ENCODE data around the gene RDH8. TPM values are rescaled to one million over a fixed set of nuclear protein-coding genes. Genes with fewer than 3 reads are reported as not detected.
"Not testable (repeated sequence)": the region's sequence is repeated elsewhere in the genome, so short reads cannot be mapped to it uniquely, and the experiment has no call there.

Gene RDH8
- total RNA-seq, 1 experiment from 2014 or later: not detected

- in situ Hi-C loops (cut with HindIII; ENCODE audit: low pct_unique_long_range_greater_than_20kb, low sequenced_read_pairs): not testable (repeated sequence)
These were observed 9.8 kb downstream of the RDH8 start for GRCh38 chr19:10023096-10023495.

GRCh38 chr19:10026744-10027143 is 13.5 kb downstream of the RDH8 start:
- in situ Hi-C loops (cut with HindIII; ENCODE audit: low pct_unique_long_range_greater_than_20kb, low sequenced_read_pairs): no loop called here
- no peak for DNase-seq (ENCODE audit: low read depth)

More at GRCh38 chr19:10023096-10023495, 9.8 kb downstream of the RDH8 start:
- not testable (repeated sequence) for DNase-seq (ENCODE audit: low read depth)

- peak; percentile 81 for DNase-seq (ENCODE audit: low read depth)
- in situ Hi-C loops (cut with HindIII; ENCODE audit: low pct_unique_long_range_greater_than_20kb, low sequenced_read_pairs): no loop called here
These were observed 14.1 kb downstream of the RDH8 start for GRCh38 chr19:10027158-10027997.

GRCh38 chr19:10033614-10034013 is 20.3 kb downstream of the RDH8 start:
- DNase-seq (ENCODE audit: low read depth): no peak
- in situ Hi-C loops (cut with HindIII; ENCODE audit: low pct_unique_long_range_greater_than_20kb, low sequenced_read_pairs): no loop called here

DNA sequence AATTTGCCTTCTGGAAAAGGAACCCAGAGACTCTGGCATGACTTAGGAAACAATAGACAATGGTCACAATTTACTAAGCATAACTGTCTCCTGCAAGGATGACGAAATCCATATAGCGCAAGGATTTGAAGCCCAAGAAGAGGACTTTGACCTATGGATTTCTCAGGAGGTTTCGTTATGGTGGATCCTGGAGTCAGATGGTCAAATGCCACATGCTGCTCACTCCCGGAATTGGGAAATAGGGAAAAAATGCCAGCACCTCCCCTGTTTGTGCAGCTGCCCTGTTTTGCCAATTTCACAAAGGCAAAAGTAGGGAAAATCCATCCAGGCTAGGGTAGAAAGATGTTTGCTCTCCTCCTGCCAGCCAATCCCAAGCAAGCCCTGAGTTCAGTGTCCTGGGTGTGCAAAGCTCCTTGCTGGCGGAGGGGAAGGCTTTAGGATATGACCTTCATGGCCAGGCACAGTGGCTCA is 23.4 kb downstream of the RDH8 start:
- DNase-seq (ENCODE audit: low read depth): no peak
- in situ Hi-C loops (cut with HindIII; ENCODE audit: low pct_unique_long_range_greater_than_20kb, low sequenced_read_pairs): no loop called here

- in situ Hi-C loops (cut with HindIII; ENCODE audit: low pct_unique_long_range_greater_than_20kb, low sequenced_read_pairs): no loop called here
- DNase-seq (ENCODE audit: low read depth): no peak
These were observed 24.1 kb downstream of the RDH8 start for GRCh38 chr19:10037367-10037766.

- in situ Hi-C loops (cut with HindIII; ENCODE audit: low pct_unique_long_range_greater_than_20kb, low sequenced_read_pairs): no loop called here
- no peak for DNase-seq (ENCODE audit: low read depth)
These were observed 24.5 kb downstream of the RDH8 start for GRCh38 chr19:10037809-10038208.

DNA sequence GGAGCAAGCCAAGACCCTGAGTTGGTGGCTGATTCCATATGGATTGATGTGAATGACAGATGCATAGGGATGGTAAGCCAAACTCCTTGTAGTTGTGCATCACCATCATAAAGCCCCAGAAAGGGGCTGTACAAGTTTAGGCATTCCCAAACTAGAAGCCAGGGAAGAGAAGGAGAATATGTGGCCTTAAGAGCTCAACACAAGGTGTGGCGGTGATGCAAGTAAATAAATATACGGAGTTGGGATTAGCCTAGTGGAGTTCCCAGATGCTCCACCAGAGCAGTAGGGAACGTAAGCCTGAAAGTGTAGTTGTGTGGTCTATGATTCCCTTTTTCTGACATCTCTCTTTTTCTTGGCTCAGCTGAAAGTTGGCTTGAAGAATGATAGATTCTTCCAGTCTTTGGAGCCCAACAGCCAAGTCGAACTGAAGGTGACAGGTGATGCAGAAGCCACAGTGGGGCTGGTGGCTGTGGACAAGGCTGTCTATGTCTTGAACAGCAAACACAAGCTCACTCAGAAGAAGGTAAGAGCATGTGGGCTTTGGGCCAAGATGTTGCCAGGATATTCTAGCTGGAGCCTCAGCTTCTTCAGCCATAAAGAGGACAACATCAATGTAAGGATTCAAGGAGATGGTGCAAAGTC is 30.1 kb downstream of the RDH8 start:
- in situ Hi-C loops (cut with HindIII; ENCODE audit: low pct_unique_long_range_greater_than_20kb, low sequenced_read_pairs): no loop called here

GRCh38 chr19:10044390-10044789 is 31.1 kb downstream of the RDH8 start:
- in situ Hi-C loops (cut with HindIII; ENCODE audit: low pct_unique_long_range_greater_than_20kb, low sequenced_read_pairs): no loop called here
- no peak for DNase-seq (ENCODE audit: low read depth)

More for the DNA sequence above, 30.1 kb downstream of the RDH8 start:
- no peak for DNase-seq (ENCODE audit: low read depth)

GRCh38 chr19:10045371-10045770 is 32.1 kb downstream of the RDH8 start:
- no peak for DNase-seq (ENCODE audit: low read depth)
- in situ Hi-C loops (cut with HindIII; ENCODE audit: low pct_unique_long_range_greater_than_20kb, low sequenced_read_pairs): no loop called here

GRCh38 chr19:10049626-10050025 is 36.3 kb downstream of the RDH8 start:
- in situ Hi-C loops (cut with HindIII; ENCODE audit: low pct_unique_long_range_greater_than_20kb, low sequenced_read_pairs): no loop called here
- no peak for DNase-seq (ENCODE audit: low read depth)

DNA sequence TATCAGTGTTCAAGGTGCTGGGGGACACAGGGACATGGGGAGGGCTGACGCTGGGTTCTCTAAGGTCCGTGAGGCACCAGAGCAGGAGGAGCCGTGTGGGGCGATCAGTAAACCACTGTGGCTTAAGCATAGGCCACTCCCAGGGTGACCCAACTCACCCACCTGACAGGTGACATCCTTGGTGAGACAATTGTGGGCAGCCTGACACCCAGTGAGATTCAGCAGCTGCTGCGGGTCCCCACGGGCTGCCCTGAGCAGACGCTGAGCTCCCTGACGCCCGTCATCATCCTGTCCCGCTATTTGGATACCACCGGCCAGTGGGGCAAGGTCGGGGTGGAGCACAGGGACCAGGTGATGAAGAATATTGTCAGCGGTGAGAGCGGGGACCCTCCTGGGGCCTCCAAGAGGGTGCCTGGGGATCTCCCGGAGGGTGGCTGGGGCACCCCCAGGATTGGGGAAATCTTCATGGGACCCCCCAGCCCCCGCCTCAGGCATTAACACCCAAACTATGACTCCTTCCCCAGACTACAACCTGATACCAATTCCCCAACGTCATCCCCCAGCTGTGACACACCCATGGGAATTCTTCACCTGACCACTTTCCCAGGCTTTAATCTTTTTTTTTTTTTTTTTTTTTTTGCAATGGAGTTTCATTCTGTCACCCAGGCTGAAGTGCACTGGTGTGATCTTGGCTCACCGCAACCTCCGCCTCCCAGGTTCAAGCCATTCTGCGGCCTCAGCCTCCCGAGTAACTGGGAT is 39.5 kb downstream of the RDH8 start:
- no peak for DNase-seq (ENCODE audit: low read depth)
- in situ Hi-C loops (cut with HindIII; ENCODE audit: low pct_unique_long_range_greater_than_20kb, low sequenced_read_pairs): no loop called here

- in situ Hi-C loops (cut with HindIII; ENCODE audit: low pct_unique_long_range_greater_than_20kb, low sequenced_read_pairs): no loop called here
- peak; percentile 37 for DNase-seq (ENCODE audit: low read depth)
These were observed 48.5 kb downstream of the RDH8 start for GRCh38 chr19:10061717-10062310.

DNA sequence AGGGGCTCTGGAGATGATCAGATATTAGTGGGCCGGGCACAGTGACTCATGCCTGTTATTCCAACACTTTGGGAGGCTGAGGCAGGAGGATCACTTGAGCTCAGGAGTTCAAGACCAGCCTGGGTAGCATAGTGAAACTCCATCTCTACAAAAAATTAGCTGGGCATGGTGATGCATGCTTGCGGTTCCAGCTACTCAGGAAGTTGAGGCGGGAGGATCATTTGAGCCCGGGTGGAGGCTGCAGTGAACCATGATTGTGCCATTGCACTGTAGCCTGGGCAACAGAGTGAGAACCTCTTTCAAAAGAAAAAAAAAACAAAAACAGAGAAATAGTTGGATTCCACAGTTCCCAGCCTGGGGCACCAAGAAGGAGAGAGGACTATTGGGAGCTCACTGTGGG is 54.9 kb downstream of the RDH8 start:
- no peak for DNase-seq (ENCODE audit: low read depth)

DNA sequence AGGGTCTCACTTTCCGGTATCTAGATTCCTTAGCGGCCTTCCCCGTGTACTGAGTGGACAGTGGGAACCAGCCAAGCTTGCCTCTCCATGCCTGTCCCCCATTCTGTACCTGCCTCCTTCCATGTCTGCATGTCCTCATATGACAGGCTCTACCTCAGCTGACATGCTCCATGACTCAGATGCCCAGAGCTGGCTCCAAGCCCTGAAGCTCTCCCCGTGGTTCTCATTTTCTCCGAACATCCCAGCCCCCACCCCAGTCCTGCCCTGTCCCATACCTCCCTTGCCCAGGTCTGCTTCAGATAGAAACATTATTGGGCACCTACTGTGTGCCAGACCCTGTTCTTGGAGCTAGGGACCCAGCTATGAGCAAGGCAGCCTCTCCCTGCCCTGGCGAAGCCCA is 55.8 kb downstream of the RDH8 start:
- in situ Hi-C loops (cut with HindIII; ENCODE audit: low pct_unique_long_range_greater_than_20kb, low sequenced_read_pairs): no loop called here
- DNase-seq (ENCODE audit: low read depth): no peak

More for the DNA sequence above, 54.9 kb downstream of the RDH8 start:
- in situ Hi-C loops (cut with HindIII; ENCODE audit: low pct_unique_long_range_greater_than_20kb, low sequenced_read_pairs): no loop called here

- in situ Hi-C loops (cut with HindIII; ENCODE audit: low pct_unique_long_range_greater_than_20kb, low sequenced_read_pairs): no loop called here
These were observed 57.6 kb downstream of the RDH8 start for GRCh38 chr19:10070730-10071446.

More at GRCh38 chr19:10070730-10071446, 57.6 kb downstream of the RDH8 start:
- no peak for DNase-seq (ENCODE audit: low read depth)
